HepG2 (cell line): ENCODE results near the gene INSR. TPM values are rescaled to one million over a fixed set of nuclear protein-coding genes. Genes with fewer than 3 reads are reported as not detected.

ENCODE experiments used
- ARID2 ChIP-seq: sonication (generic); formaldehyde crosslinking; IDR thresholded peaks from 2 replicates; pipeline ENCODE4 v1.8.1; 2022; ENCODE audit warnings: mild to moderate bottlenecking, missing genetic modification reagents, borderline replicate concordance
- HMG20A ChIP-seq: IDR thresholded peaks from 2 replicates; pipeline ENCODE4 v1.6.1; 2016; ENCODE audit warnings: borderline replicate concordance
- MYNN ChIP-seq: sonication (generic); formaldehyde crosslinking; IDR thresholded peaks from 2 replicates; pipeline ENCODE4 v1.4.0; 2020; ENCODE audit warnings: mild to moderate bottlenecking, low read depth, missing genetic modification reagents
- PHF5A ChIP-seq: IDR thresholded peaks from one replicate; pipeline ENCODE4 v1.6.1; 2018; ENCODE audit warnings: low read depth, missing genetic modification reagents; ENCODE audit not compliant: unreplicated experiment
- RXRA ChIP-seq: sonication (generic); formaldehyde crosslinking; IDR thresholded peaks from 2 replicates; pipeline ENCODE4 v1.5.1; 2020; ENCODE audit warnings: missing genetic modification reagents
- SMARCC2 ChIP-seq: fragments of 450-650 bp; IDR thresholded peaks from 2 replicates; pipeline ENCODE4 v1.6.1; 2017; ENCODE audit warnings: antibody characterized with exemption, mild to moderate bottlenecking
- SOX6 ChIP-seq, 2 experiments: fragments of 450-650 bp in 1 of 2; sonication (generic) in 1 of 2; formaldehyde crosslinking in 1 of 2; IDR thresholded peaks; 2 replicates each; pipeline versions ENCODE4 v1.4.0 to v1.6.1; 2017 to 2020; ENCODE audit warnings: antibody characterized with exemption in 1 of 2, mild to moderate bottlenecking in 1 of 2, missing genetic modification reagents in 1 of 2
- ZSCAN25 ChIP-seq: sonication (generic); formaldehyde crosslinking; IDR thresholded peaks from 2 replicates; pipeline ENCODE4 v1.8.0; 2022; ENCODE audit warnings: mild to moderate bottlenecking, missing genetic modification reagents
- polyA plus RNA-seq, 8 experiments: library from polyadenylated mRNA; depleted of rRNA in 3 of 8; stranded (reverse) in 7 of 8; unstranded in 1 of 8; fragments of >200 nt; fragmentation: Illumina TruSeq in 4 of 8; extraction: Trizol in 4 of 8; gene quantifications; 2 replicates each; pipeline versions ENCODE4 v1.2.1 to v1.2.3, GENCODE V29; 2011 to 2016; ENCODE audit warnings: low read depth in 4 of 8, missing spikeins in 1 of 8, mixed read lengths in 1 of 8; ENCODE audit not compliant: insufficient read depth in 1 of 8
- total RNA-seq, 5 experiments: library from RNA; depleted of rRNA; stranded (reverse); fragments of >200 nt; fragmentation: Illumina TruSeq; extraction: Trizol; gene quantifications; 2 replicates each; pipeline ENCODE4 v1.2.3, GENCODE V29; 2016; ENCODE audit warnings: low read depth in 1 of 5
- TF ChIP-seq, protein P1 (sequence below): sonication (generic); formaldehyde crosslinking; IDR thresholded peaks from 2 replicates; pipeline ENCODE4 v1.5.0; 2020; ENCODE audit warnings: mild to moderate bottlenecking, missing genetic modification reagents, borderline replicate concordance
- TF ChIP-seq, protein P2 (sequence below): sonication (generic); formaldehyde crosslinking; conservative IDR thresholded peaks from 2 replicates; pipeline ENCODE4 v1.4.0; 2020; ENCODE audit warnings: mild to moderate bottlenecking, missing genetic modification reagents, moderate library complexity
- TF ChIP-seq, protein P3 (sequence below): sonication (generic); formaldehyde crosslinking; IDR thresholded peaks from 2 replicates; pipeline ENCODE4 v1.8.1; 2023; ENCODE audit warnings: missing genetic modification reagents, inconsistent platforms, borderline replicate concordance
- TF ChIP-seq, protein P4 (sequence below): sonication (generic); formaldehyde crosslinking; IDR thresholded peaks from 2 replicates; pipeline ENCODE4 v1.5.0; 2020; ENCODE audit warnings: mild to moderate bottlenecking, missing genetic modification reagents
- TF ChIP-seq, protein P5 (sequence below): sonication (generic); formaldehyde crosslinking; conservative IDR thresholded peaks from 2 replicates; pipeline ENCODE4 v1.4.0; 2020; ENCODE audit warnings: missing genetic modification reagents

Gene INSR
- total and polyA plus RNA-seq, 2 of the 13 experiments (the other 11 are each of a cell fraction or from before 2014, with no cell fraction given) = 24.2 to 29.8 TPM

DNA sequence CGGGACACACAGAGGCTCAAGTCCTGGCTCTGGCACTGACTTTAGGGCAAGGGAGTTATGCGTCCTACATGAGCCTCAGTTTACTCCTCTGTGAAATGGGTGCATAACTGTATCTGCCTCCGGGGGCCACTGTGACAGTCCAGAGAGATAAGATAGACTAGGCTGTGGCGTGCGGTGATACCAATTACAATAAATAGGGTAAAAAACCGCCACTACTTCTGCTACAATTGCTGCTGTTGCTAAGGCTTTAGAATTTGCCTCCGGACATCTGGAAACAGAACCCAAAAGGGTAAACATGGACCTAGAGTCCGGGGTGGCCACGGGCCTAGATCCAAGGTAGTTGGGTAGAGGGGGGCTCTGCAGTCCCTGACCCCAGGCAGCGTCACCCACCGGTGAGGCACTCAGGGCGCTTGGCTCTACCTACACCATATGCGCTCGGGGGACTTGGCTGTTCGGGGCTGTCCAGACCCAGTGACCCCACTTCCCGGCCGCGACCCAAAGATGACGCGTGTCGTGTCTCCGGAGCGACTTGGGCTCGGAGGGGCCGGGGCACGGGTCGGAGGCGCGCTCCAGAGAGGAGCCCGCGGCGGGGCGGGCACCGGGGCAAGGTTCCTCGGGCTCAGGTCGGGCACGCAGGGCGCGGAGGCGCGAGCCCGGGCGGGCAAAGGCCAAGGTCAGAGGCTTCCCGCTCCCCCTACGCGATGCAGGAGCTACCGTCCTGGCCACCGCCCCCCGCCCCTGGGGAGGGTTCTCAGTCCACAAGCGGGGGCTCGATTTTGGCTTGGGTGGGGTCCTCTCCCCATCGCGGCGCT lies 1.1 kb downstream of the INSR start (continued):
- TF ChIP-seq, protein P1, sequence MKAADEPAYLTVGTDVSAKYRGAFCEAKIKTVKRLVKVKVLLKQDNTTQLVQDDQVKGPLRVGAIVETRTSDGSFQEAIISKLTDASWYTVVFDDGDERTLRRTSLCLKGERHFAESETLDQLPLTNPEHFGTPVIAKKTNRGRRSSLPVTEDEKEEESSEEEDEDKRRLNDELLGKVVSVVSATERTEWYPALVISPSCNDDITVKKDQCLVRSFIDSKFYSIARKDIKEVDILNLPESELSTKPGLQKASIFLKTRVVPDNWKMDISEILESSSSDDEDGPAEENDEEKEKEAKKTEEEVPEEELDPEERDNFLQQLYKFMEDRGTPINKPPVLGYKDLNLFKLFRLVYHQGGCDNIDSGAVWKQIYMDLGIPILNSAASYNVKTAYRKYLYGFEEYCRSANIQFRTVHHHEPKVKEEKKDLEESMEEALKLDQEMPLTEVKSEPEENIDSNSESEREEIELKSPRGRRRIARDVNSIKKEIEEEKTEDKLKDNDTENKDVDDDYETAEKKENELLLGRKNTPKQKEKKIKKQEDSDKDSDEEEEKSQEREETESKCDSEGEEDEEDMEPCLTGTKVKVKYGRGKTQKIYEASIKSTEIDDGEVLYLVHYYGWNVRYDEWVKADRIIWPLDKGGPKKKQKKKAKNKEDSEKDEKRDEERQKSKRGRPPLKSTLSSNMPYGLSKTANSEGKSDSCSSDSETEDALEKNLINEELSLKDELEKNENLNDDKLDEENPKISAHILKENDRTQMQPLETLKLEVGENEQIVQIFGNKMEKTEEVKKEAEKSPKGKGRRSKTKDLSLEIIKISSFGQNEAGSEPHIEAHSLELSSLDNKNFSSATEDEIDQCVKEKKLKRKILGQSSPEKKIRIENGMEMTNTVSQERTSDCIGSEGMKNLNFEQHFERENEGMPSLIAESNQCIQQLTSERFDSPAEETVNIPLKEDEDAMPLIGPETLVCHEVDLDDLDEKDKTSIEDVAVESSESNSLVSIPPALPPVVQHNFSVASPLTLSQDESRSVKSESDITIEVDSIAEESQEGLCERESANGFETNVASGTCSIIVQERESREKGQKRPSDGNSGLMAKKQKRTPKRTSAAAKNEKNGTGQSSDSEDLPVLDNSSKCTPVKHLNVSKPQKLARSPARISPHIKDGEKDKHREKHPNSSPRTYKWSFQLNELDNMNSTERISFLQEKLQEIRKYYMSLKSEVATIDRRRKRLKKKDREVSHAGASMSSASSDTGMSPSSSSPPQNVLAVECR (CRISPR knock-in tag) = no peak; the same call in 1 of the 2 replicates
- TF ChIP-seq, protein P2, sequence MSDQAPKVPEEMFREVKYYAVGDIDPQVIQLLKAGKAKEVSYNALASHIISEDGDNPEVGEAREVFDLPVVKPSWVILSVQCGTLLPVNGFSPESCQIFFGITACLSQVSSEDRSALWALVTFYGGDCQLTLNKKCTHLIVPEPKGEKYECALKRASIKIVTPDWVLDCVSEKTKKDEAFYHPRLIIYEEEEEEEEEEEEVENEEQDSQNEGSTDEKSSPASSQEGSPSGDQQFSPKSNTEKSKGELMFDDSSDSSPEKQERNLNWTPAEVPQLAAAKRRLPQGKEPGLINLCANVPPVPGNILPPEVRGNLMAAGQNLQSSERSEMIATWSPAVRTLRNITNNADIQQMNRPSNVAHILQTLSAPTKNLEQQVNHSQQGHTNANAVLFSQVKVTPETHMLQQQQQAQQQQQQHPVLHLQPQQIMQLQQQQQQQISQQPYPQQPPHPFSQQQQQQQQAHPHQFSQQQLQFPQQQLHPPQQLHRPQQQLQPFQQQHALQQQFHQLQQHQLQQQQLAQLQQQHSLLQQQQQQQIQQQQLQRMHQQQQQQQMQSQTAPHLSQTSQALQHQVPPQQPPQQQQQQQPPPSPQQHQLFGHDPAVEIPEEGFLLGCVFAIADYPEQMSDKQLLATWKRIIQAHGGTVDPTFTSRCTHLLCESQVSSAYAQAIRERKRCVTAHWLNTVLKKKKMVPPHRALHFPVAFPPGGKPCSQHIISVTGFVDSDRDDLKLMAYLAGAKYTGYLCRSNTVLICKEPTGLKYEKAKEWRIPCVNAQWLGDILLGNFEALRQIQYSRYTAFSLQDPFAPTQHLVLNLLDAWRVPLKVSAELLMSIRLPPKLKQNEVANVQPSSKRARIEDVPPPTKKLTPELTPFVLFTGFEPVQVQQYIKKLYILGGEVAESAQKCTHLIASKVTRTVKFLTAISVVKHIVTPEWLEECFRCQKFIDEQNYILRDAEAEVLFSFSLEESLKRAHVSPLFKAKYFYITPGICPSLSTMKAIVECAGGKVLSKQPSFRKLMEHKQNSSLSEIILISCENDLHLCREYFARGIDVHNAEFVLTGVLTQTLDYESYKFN (CRISPR knock-in tag) = peak; percentile 53
- peak; percentile 83 for TF ChIP-seq ZSCAN25 (CRISPR knock-in tag)
- peak; percentile 84 for TF ChIP-seq RXRA (CRISPR knock-in tag)
- no peak for TF ChIP-seq HMG20A
- no peak for TF ChIP-seq SMARCC2
- TF ChIP-seq, protein P3, sequence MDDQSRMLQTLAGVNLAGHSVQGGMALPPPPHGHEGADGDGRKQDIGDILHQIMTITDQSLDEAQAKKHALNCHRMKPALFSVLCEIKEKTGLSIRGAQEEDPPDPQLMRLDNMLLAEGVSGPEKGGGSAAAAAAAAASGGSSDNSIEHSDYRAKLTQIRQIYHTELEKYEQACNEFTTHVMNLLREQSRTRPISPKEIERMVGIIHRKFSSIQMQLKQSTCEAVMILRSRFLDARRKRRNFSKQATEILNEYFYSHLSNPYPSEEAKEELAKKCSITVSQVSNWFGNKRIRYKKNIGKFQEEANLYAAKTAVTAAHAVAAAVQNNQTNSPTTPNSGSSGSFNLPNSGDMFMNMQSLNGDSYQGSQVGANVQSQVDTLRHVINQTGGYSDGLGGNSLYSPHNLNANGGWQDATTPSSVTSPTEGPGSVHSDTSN = no peak
- TF ChIP-seq, protein P4, sequence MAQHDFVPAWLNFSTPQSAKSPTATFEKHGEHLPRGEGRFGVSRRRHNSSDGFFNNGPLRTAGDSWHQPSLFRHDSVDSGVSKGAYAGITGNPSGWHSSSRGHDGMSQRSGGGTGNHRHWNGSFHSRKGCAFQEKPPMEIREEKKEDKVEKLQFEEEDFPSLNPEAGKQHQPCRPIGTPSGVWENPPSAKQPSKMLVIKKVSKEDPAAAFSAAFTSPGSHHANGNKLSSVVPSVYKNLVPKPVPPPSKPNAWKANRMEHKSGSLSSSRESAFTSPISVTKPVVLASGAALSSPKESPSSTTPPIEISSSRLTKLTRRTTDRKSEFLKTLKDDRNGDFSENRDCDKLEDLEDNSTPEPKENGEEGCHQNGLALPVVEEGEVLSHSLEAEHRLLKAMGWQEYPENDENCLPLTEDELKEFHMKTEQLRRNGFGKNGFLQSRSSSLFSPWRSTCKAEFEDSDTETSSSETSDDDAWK (CRISPR knock-in tag) = no peak
- TF ChIP-seq PHF5A (CRISPR knock-in tag) = no peak
- no peak for TF ChIP-seq ARID2 (CRISPR knock-in tag)
- TF ChIP-seq SOX6 (IDR thresholded peaks at IDR 0.05) = no peak
- TF ChIP-seq SOX6 (CRISPR knock-in tag; IDR thresholded peaks at IDR 0.05) = 0 out of 2 replicates have a peak, but pooled peaks have one; percentile 41
- TF ChIP-seq, protein P5, sequence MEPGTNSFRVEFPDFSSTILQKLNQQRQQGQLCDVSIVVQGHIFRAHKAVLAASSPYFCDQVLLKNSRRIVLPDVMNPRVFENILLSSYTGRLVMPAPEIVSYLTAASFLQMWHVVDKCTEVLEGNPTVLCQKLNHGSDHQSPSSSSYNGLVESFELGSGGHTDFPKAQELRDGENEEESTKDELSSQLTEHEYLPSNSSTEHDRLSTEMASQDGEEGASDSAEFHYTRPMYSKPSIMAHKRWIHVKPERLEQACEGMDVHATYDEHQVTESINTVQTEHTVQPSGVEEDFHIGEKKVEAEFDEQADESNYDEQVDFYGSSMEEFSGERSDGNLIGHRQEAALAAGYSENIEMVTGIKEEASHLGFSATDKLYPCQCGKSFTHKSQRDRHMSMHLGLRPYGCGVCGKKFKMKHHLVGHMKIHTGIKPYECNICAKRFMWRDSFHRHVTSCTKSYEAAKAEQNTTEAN (CRISPR knock-in tag) = 0 out of 2 replicates have a peak, but pooled peaks have one; percentile 58
- no peak for TF ChIP-seq MYNN
